ENCODE measurements around the gene CARS2.

- TF ChIP-seq CTCF (IDR thresholded peaks at IDR 0.05; ENCODE audit: insufficient read depth, low read length, poor library complexity, severe bottlenecking) = no peak
- TF ChIP-seq EZH2phosphoT487 (conservative IDR thresholded peaks at IDR 0.05; ENCODE audit: low read length) = no peak
Measured at GRCh38 chr13:110677731-110678545, 28.0 kb downstream of the CARS2 start.
